Sigmoid colon (tissue), 7 donors: Measurements from ENCODE around the gene SLC50A1. TPM values are rescaled to one million over a fixed set of nuclear protein-coding genes. Genes with fewer than 3 reads are reported as not detected.

Experiments used
- DNase-seq: peaks from one replicate; pipeline ENCODE4 v3.0.0-alpha.2; 2019
- H3K27ac ChIP-seq, 4 donors: fragments of 200-600 bp; sonication (generic); one replicate each; pipeline ENCODE4 v1.5.1; 2016 to 2019; ENCODE audit warnings: mild to moderate bottlenecking in 1 of 4
- H3K27me3 ChIP-seq, 3 donors: fragments of 200-600 bp; sonication (generic); one replicate each; pipeline ENCODE4 v1.5.1; 2019; ENCODE audit warnings: mild to moderate bottlenecking in 1 of 3
- H3K36me3 ChIP-seq, 4 donors: fragments of 200-600 bp; sonication (generic); one replicate each; pipeline ENCODE4 v1.5.1; 2016 to 2019
- H3K4me1 ChIP-seq, 4 donors: fragments of 200-600 bp; sonication (generic); one replicate each; pipeline ENCODE4 v1.5.1; 2017 to 2019
- H3K4me3 ChIP-seq, 4 donors: fragments of 200-600 bp; sonication (generic); one replicate each; pipeline ENCODE4 v1.5.1; 2017 to 2019; ENCODE audit warnings: mild to moderate bottlenecking in 2 of 4, moderate library complexity in 1 of 4
- H3K9me3 ChIP-seq, 4 donors: fragments of 200-600 bp in 3 of 4; sonication (generic) in 3 of 4; one replicate each; pipeline versions ENCODE4 v1.5.1 to v1.6.1; 2013 to 2019
- CTCF ChIP-seq, 4 experiments: fragments of 450-650 bp in 3 of 4; fragments of 200-600 bp in 1 of 4; IDR thresholded peaks; one replicate each; pipeline ENCODE4 v1.5.1; 2016 to 2019; ENCODE audit warnings: antibody characterized with exemption in 4 of 4, mild to moderate bottlenecking in 3 of 4, moderate library complexity in 2 of 4
- EP300 ChIP-seq, 4 donors: sonication (generic); formaldehyde crosslinking; IDR thresholded peaks; one replicate each; pipeline ENCODE4 v1.6.1; 2017; ENCODE audit warnings: antibody characterized with exemption in 4 of 4
- POLR2A ChIP-seq, 2 donors: fragments of 450-650 bp; IDR thresholded peaks; one replicate each; pipeline ENCODE4 v1.6.1; 2016; ENCODE audit warnings: antibody characterized with exemption in 2 of 2, mild to moderate bottlenecking in 2 of 2, moderate library complexity in 2 of 2
- POLR2AphosphoS5 ChIP-seq, 4 donors: sonication (generic); formaldehyde crosslinking; IDR thresholded peaks; one replicate each; pipeline ENCODE4 v1.6.1; 2017; ENCODE audit warnings: antibody characterized with exemption in 4 of 4
- WGBS, 2 donors: extraction: QIAGEN DNeasy Blood & Tissue Kit; methylation state at CpG; one replicate each; pipeline ENCODE4 v1.1.7; 2013; 5-methylcytosine and 5-hydroxymethylcytosine counted together
- intact Hi-C: fragments of 100-400 bp; cut with DNase I; formaldehyde crosslinking; loops from one replicate; pipeline ENCODE4 v1.15.1; 2023
- polyA plus RNA-seq, 3 donors: library from polyadenylated mRNA; stranded (reverse); fragments of 200-250 nt; gene quantifications; one replicate each; pipeline ENCODE4 v1.2.3, GENCODE V29; 2013
- total RNA-seq, 4 donors: library from RNA; depleted of rRNA; stranded (reverse); fragments of >200 nt; gene quantifications; one replicate each; pipeline ENCODE4 v1.1.0, GENCODE V29; 2016
- donor health status: healthy with polysubstance abuse.
- donor health status: Bipolar disorder and iron deficiency.
- donor health status: healthy.

The SLC50A1 gene
- total and polyA plus RNA-seq, 7 donors = 8.0 to 151 (median 21.4) TPM

GRCh38 chr1:155182052-155182550, 46.4 kb downstream of the SLC50A1 start:
- H3K27me3 ChIP-seq = no peaks in the 10 kb centered on the region
- no peaks in the 10 kb centered on the region for H3K9me3 ChIP-seq
- no peak overlapping the region for H3K4me3 ChIP-seq
- H3K36me3 ChIP-seq = no peaks in the 10 kb centered on the region
- H3K27ac ChIP-seq = no peak overlapping the region
- intact Hi-C loops = no loop called here
- peaks cover 0 to 2% (median 1%) of the 10 kb centered on the region in 4 donors for H3K4me1 ChIP-seq
- peak; percentile 46 for DNase-seq
- no peak for TF ChIP-seq CTCF (IDR thresholded peaks at IDR 0.05)
- no peak for TF ChIP-seq EP300 (IDR thresholded peaks at IDR 0.05)
- TF ChIP-seq POLR2A (IDR thresholded peaks at IDR 0.05) = no peak
- no peak for TF ChIP-seq POLR2AphosphoS5 (IDR thresholded peaks at IDR 0.05)
- WGBS, 2 donors = 89 to 94% methylated on average over 7 of the region's 7 CpGs

- Histone ChIP-seq H3K9me3 (no peaks in the 10 kb centered on the region), H3K4me1 (no peaks in the 10 kb centered on the region), H3K27me3 (no peaks in the 10 kb centered on the region), H3K36me3 (no peaks in the 10 kb centered on the region), H3K27ac (no peak overlapping the region), H3K4me3 (no peak overlapping the region)
- DNase-seq = peak; percentile 58
- intact Hi-C loops = no loop called here
- 91 to 93% methylated on average over 20 of the region's 20 CpGs for WGBS, 2 donors
- TF ChIP-seq POLR2A (IDR thresholded peaks at IDR 0.05) = no peak
- no peak for TF ChIP-seq EP300 (IDR thresholded peaks at IDR 0.05)
- no peak for TF ChIP-seq POLR2AphosphoS5 (IDR thresholded peaks at IDR 0.05)
- TF ChIP-seq CTCF (IDR thresholded peaks at IDR 0.05) = no peak
Measured at GRCh38 chr1:155183775-155184221, 48.1 kb downstream of the SLC50A1 start.

- peak; percentile 58 for DNase-seq
- Histone ChIP-seq H3K36me3 (no peaks in the 10 kb centered on the region), H3K9me3 (no peaks in the 10 kb centered on the region), H3K4me3 (no peak overlapping the region), H3K27me3 (no peaks in the 10 kb centered on the region), H3K4me1 (no peaks in the 10 kb centered on the region), H3K27ac (no peak overlapping the region)
- WGBS, 2 donors = 79 to 87% methylated on average over 4 of the region's 4 CpGs
- intact Hi-C loops = no loop called here
- no peak for TF ChIP-seq EP300 (IDR thresholded peaks at IDR 0.05)
- TF ChIP-seq POLR2A (IDR thresholded peaks at IDR 0.05) = no peak
- no peak for TF ChIP-seq CTCF (IDR thresholded peaks at IDR 0.05)
- TF ChIP-seq POLR2AphosphoS5 (IDR thresholded peaks at IDR 0.05) = no peak
Measured at GRCh38 chr1:155184351-155184811, 48.7 kb downstream of the SLC50A1 start.

GRCh38 chr1:155184835-155185782, 49.5 kb downstream of the SLC50A1 start:
- H3K9me3 ChIP-seq = no peaks in the 10 kb centered on the region
- H3K36me3 ChIP-seq = no peaks in the 10 kb centered on the region
- no peak overlapping the region for H3K4me3 ChIP-seq
- peak; percentile 63 for DNase-seq
- intact Hi-C loops = no loop called here
- TF ChIP-seq POLR2AphosphoS5 (IDR thresholded peaks at IDR 0.05) (no peak), CTCF (IDR thresholded peaks at IDR 0.05) (no peak), EP300 (IDR thresholded peaks at IDR 0.05) (no peak), POLR2A (IDR thresholded peaks at IDR 0.05) (no peak)
- H3K27me3 ChIP-seq = no peaks in the 10 kb centered on the region
- 20 to 53% methylated on average over 21 of the region's 21 CpGs for WGBS, 2 donors
- H3K4me1 ChIP-seq = no peaks in the 10 kb centered on the region
- no peak overlapping the region for H3K27ac ChIP-seq
